Endodermal cell (in vitro differentiated cells): ENCODE measurements around the gene NEDD4L. TPM values are rescaled to one million over a fixed set of nuclear protein-coding genes. Genes with fewer than 3 reads are reported as not detected.

Experiments used
- DNase-seq: peaks from one replicate; pipeline ENCODE4 v3.0.0-alpha.2; 2017
- H3K27ac ChIP-seq: 2 replicates; pipeline ENCODE4 v1.5.1; 2013; ENCODE audit warnings: mild to moderate bottlenecking, low read depth, low read length, moderate library complexity
- H3K27me3 ChIP-seq: 2 replicates; pipeline ENCODE4 v1.6.1; 2013; ENCODE audit warnings: mild to moderate bottlenecking, low read length, moderate library complexity; ENCODE audit not compliant: insufficient read depth, control insufficient read depth, poor library complexity, severe bottlenecking
- H3K36me3 ChIP-seq: 2 replicates; pipeline ENCODE4 v1.7.0; 2013; ENCODE audit warnings: mild to moderate bottlenecking, low read length, moderate library complexity; ENCODE audit not compliant: control insufficient read depth, insufficient read depth
- H3K4me1 ChIP-seq: one replicate; pipeline ENCODE4 v1.7.0; 2013; ENCODE audit warnings: low read length; ENCODE audit not compliant: control insufficient read depth, insufficient read depth
- H3K4me3 ChIP-seq: 2 replicates; pipeline ENCODE4 v1.5.1; 2013; ENCODE audit warnings: mild to moderate bottlenecking, low read length, moderate library complexity
- H3K9ac ChIP-seq: 2 replicates; pipeline ENCODE4 v1.6.1; 2013; ENCODE audit warnings: mild to moderate bottlenecking, low read length, moderate library complexity; ENCODE audit not compliant: poor library complexity, severe bottlenecking; ENCODE audit errors: extremely low read depth
- H3K9me3 ChIP-seq: 2 replicates; pipeline ENCODE4 v1.6.1; 2013; ENCODE audit warnings: mild to moderate bottlenecking, low read length, moderate library complexity; ENCODE audit not compliant: control insufficient read depth
- H3K27ac Mint-ChIP-seq: 2 replicates; pipeline ENCODE4 v1.8.0; 2020; ENCODE audit warnings: mixed read lengths
- H3K27me3 Mint-ChIP-seq: 2 replicates; pipeline ENCODE4 v1.8.0; 2021; ENCODE audit warnings: mild to moderate bottlenecking, mixed read lengths; ENCODE audit not compliant: insufficient read depth
- H3K36me3 Mint-ChIP-seq: 2 replicates; pipeline ENCODE4 v1.8.0; 2020; ENCODE audit warnings: low read depth, mixed read lengths
- H3K4me1 Mint-ChIP-seq: 2 replicates; pipeline ENCODE4 v1.8.0; 2020; ENCODE audit warnings: mixed read lengths
- H3K4me3 Mint-ChIP-seq: 2 replicates; pipeline ENCODE4 v1.8.0; 2020; ENCODE audit warnings: mild to moderate bottlenecking, moderate library complexity, mixed read lengths
- H3K9me3 Mint-ChIP-seq: 2 replicates; pipeline ENCODE4 v1.8.0; 2020; ENCODE audit warnings: mild to moderate bottlenecking, mixed read lengths
- CTCF ChIP-seq: fragments of 200-600 bp; sonication (generic); conservative IDR thresholded peaks from 2 replicates; pipeline ENCODE4 v1.5.0; 2021; ENCODE audit warnings: antibody characterized with exemption, mild to moderate bottlenecking
- WGBS, 2 experiments: methylation state at CpG; one replicate each; pipeline versions ENCODE4 v1.1.5 to v1.1.7; 2013; ENCODE audit warnings: missing lambda C conversion rate in 2 of 2, mixed read lengths in 1 of 2; ENCODE audit not compliant: insufficient coverage in 1 of 2, insufficient read length in 1 of 2; 5-methylcytosine and 5-hydroxymethylcytosine counted together
- total RNA-seq, 2 donors: library from RNA; stranded (reverse); fragmentation: NEBNext Ultra II Directional in 1 of 2; extraction: Animal tissue kit (Norgen Biotek cat#: 25700) in 1 of 2; gene quantifications; 2 replicates in 1 of 2; 3 replicates in 1 of 2; pipeline ENCODE4 v1.2.1, GENCODE V29; 2021

The NEDD4L gene
- total RNA-seq, 2 donors from 2014 or later = 70.5 to 75.3 TPM

GRCh38 chr18:58125756-58126155 lies 81.7 kb downstream of the NEDD4L start:
- H3K4me1 ChIP-seq = no peaks in the 10 kb centered on the region
- Mint-ChIP-seq H3K27ac (no peak overlapping the region), H3K4me1 (peaks cover 5% of the 10 kb centered on the region), H3K27me3 (no peaks in the 10 kb centered on the region), H3K4me3 (no peak overlapping the region), H3K9me3 (peaks cover 2% of the 10 kb centered on the region), H3K36me3 (peaks cover 12% of the 10 kb centered on the region)
- no peak overlapping the region for H3K27ac ChIP-seq
- no peak overlapping the region for H3K4me3 ChIP-seq
- no peaks in the 10 kb centered on the region for H3K27me3 ChIP-seq
- H3K36me3 ChIP-seq = no peaks in the 10 kb centered on the region
- TF ChIP-seq CTCF = no peak
- peaks cover 9% of the 10 kb centered on the region for H3K9me3 ChIP-seq
- no peak overlapping the region for H3K9ac ChIP-seq
- DNase-seq = no peak
- WGBS, 2 experiments = 92 to 98% methylated on average over 12 of the region's 12 CpGs

GRCh38 chr18:58128381-58129374 lies 84.7 kb downstream of the NEDD4L start:
- no peaks in the 10 kb centered on the region for H3K36me3 ChIP-seq
- Mint-ChIP-seq H3K36me3 (peaks cover 12% of the 10 kb centered on the region), H3K27ac (no peak overlapping the region), H3K9me3 (peaks cover 2% of the 10 kb centered on the region), H3K4me3 (no peak overlapping the region), H3K27me3 (no peaks in the 10 kb centered on the region), H3K4me1 (peaks cover 5% of the 10 kb centered on the region)
- WGBS, 2 experiments = 95% methylated on average over 13 to 19 of the region's 19 CpGs
- H3K27ac ChIP-seq = no peak overlapping the region
- no peak for DNase-seq
- H3K9ac ChIP-seq = no peak overlapping the region
- H3K27me3 ChIP-seq = peaks cover 13% of the 10 kb centered on the region
- H3K9me3 ChIP-seq = peaks cover 9% of the 10 kb centered on the region
- no peaks in the 10 kb centered on the region for H3K4me1 ChIP-seq
- no peak for TF ChIP-seq CTCF
- no peak overlapping the region for H3K4me3 ChIP-seq

- Mint-ChIP-seq H3K4me3 (no peak overlapping the region), H3K4me1 (peaks cover 27% of the 10 kb centered on the region), H3K9me3 (peaks cover 2% of the 10 kb centered on the region), H3K27ac (no peak overlapping the region), H3K27me3 (peaks cover 19% of the 10 kb centered on the region), H3K36me3 (peaks cover 11% of the 10 kb centered on the region)
- WGBS, 2 experiments = 84 to 98% methylated on average over 5 to 8 of the region's 8 CpGs
- no peak overlapping the region for H3K9ac ChIP-seq
- no peaks in the 10 kb centered on the region for H3K36me3 ChIP-seq
- peaks cover 5% of the 10 kb centered on the region for H3K4me1 ChIP-seq
- H3K4me3 ChIP-seq = no peak overlapping the region
- H3K27ac ChIP-seq = no peak overlapping the region
- peaks cover 22% of the 10 kb centered on the region for H3K27me3 ChIP-seq
- DNase-seq = no peak
- H3K9me3 ChIP-seq = peaks cover 9% of the 10 kb centered on the region
- TF ChIP-seq CTCF = no peak
These were observed 88.7 kb downstream of the NEDD4L start for GRCh38 chr18:58132595-58133261.
